ENCODE measurements around the gene TMEM255A.

- TF ChIP-seq CTCF (conservative IDR thresholded peaks at IDR 0.05 in 1 of 2, IDR thresholded peaks at IDR 0.05 in 1 of 2; ENCODE audit: extremely low read depth in 1 of 2, insufficient read depth in 1 of 2, low read depth in 1 of 2, low read length in 2 of 2) (peak; percentile 49 to 67), EZH2 (IDR thresholded peaks at IDR 0.05; ENCODE audit: borderline replicate concordance, low read length) (no peak)
Observed at GRCh38 chrX:120308959-120309872, 2.0 kb downstream of the TMEM255A start.
